WI38 (cell line): ENCODE data around the gene LIMS2.

ENCODE experiments used
- H3K4me3 ChIP-seq: 2 replicates; pipeline ENCODE4 v1.5.1; 2011; ENCODE audit warnings: low read depth, mild to moderate bottlenecking, control low read depth, low read length
- CTCF ChIP-seq: IDR thresholded peaks from 2 replicates; pipeline ENCODE4 v1.5.1; 2012; ENCODE audit warnings: low read depth, mild to moderate bottlenecking, control low read depth, low read length

LIMS2 gene

DNA sequence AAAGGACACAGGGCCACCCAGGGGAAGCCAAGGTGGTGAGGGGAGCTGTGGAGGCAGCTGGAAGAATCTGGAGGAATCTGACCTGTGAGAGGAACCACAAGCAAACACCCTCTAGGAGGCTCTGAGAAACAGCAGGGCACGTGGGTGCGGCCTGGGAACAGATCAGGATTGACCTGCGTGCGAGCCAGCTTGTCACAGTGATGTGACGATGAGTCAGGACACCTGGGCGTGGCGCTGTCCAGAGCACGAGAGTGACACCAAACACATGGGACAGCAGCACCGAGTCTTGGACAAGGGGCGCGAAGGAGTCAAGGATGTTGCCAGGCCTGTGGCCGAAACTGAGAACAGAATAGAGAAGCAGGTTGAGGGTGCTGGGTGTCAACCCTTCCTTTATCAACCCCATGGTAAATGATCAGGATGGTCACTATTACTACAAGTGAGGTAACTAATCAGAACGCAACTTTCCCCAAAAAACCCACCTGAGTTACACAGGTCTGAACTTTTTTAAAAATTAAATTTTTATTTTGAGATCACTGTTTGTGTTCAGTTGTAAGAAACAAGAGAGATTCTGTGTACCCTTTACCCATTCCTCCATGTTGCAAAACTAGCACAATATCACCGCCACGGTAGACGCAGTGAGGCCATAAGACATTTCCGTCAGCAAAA lies 25.3 kb upstream of the LIMS2 start:
- TF ChIP-seq CTCF, result no peak
- H3K4me3 ChIP-seq, result peak overlapping the region; percentile 67

- no peak overlapping the region for H3K4me3 ChIP-seq
- TF ChIP-seq CTCF, result no peak
Measured at GRCh38 chr2:127698553-127699355, 23.4 kb upstream of the LIMS2 start.

- H3K4me3 ChIP-seq, result no peak overlapping the region
- TF ChIP-seq CTCF, result no peak
Measured at GRCh38 chr2:127697482-127698180, 22.3 kb upstream of the LIMS2 start.

GRCh38 chr2:127695491-127696472 lies 20.5 kb upstream of the LIMS2 start:
- peak; percentile 57 for TF ChIP-seq CTCF

DNA sequence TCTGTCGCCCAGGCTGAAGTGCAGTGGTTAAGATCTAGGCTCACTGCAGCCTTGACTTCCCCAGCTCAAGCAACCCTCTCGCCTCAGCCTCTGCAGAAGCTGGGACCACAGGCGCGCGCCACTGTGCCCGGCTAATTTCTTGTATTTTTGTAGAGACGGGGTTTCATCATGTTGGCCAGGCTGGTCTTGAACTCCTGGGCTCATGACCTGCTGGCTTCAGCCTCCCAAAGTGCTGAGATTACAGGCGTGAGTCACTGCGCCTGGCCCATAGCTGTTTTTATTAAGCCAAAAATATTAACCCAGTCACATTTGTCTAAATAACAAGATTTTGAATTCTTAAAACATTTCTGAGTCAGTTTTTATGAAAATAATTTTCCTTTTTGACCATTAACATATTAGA lies 19.7 kb upstream of the LIMS2 start:
- no peak for TF ChIP-seq CTCF
- H3K4me3 ChIP-seq, result no peak overlapping the region

More at GRCh38 chr2:127695491-127696472, 20.5 kb upstream of the LIMS2 start:
- 0 out of 2 replicates have a peak overlapping the region, but pooled peaks have one; percentile 16 for H3K4me3 ChIP-seq

DNA sequence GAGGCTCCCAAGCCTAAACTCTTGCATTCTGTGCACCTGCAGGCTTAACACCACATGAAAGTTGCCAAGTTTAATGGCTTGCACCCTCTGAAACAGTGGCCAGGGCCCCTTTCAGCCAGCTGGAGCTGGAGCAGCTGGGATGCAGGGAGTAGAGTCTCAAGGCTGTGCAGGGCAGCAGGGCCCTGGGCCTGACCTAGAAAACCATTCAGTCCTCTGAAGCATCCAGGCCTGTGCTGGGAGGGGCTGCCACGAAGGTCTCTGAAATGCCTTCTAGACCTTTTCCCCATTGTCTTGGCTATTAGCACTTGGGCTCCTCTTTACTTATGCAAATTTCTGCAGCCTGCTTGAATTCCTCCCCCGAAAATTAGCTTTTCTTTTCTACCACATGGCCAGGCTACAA lies 15.4 kb upstream of the LIMS2 start:
- no peak overlapping the region for H3K4me3 ChIP-seq
- TF ChIP-seq CTCF, result no peak
